ENCODE data around the gene GPR179. TPM values are rescaled to one million over a fixed set of nuclear protein-coding genes. Genes with fewer than 3 reads are reported as not detected.
A peak's percentile ranks its signal among the peaks of the same experiment; 100 is the strongest.

The GPR179 gene
- not detected in 2 replicates for total RNA-seq

GRCh38 chr17:38343608-38344419 lies at the start of gene GPR179:
GPR179 (minus strand) TSS chr17:38343956; CDS start chr17:38343789, 167 bp downstream.
- DNase-seq (ENCODE audit: low read depth in 2 of 2), result no peak

- DNase-seq (ENCODE audit: low read depth in 2 of 2), result no peak
Measured at GRCh38 chr17:38379448-38379847, 35.7 kb upstream of the GPR179 start.

- no peak for DNase-seq (ENCODE audit: low read depth in 2 of 2)
Measured at GRCh38 chr17:38369124-38369886, 25.5 kb upstream of the GPR179 start.

- DNase-seq (ENCODE audit: low read depth in 2 of 2), result no peak
Measured at GRCh38 chr17:38364741-38365140, 21.0 kb upstream of the GPR179 start.

GRCh38 chr17:38363016-38363415 lies 19.3 kb upstream of the GPR179 start:
- DNase-seq (ENCODE audit: low read depth in 2 of 2), result no peak

GRCh38 chr17:38361694-38362465 lies 18.1 kb upstream of the GPR179 start:
- no peak for DNase-seq (ENCODE audit: low read depth in 2 of 2)

GRCh38 chr17:38358586-38359513 lies 15.1 kb upstream of the GPR179 start:
- DNase-seq (ENCODE audit: low read depth in 2 of 2), result no peak

- peak; percentile 26 to 35 for DNase-seq (ENCODE audit: low read depth in 2 of 2)
Measured at GRCh38 chr17:38357486-38358123, 13.8 kb upstream of the GPR179 start.

GRCh38 chr17:38355251-38355650 lies 11.5 kb upstream of the GPR179 start:
- DNase-seq (ENCODE audit: low read depth in 2 of 2), result no peak

- DNase-seq (ENCODE audit: low read depth in 2 of 2), result no peak
Measured at GRCh38 chr17:38354466-38354865, 10.7 kb upstream of the GPR179 start.

GRCh38 chr17:38353668-38354067 lies 9.9 kb upstream of the GPR179 start:
- no peak for DNase-seq (ENCODE audit: low read depth in 2 of 2)

- DNase-seq (ENCODE audit: low read depth in 2 of 2), result no peak
Measured at GRCh38 chr17:38353086-38353604, 9.4 kb upstream of the GPR179 start.

- DNase-seq (ENCODE audit: low read depth in 2 of 2), result peak in 1 of 2 donors; percentile 34
Measured at GRCh38 chr17:38352245-38353085, 8.7 kb upstream of the GPR179 start.

- peak; percentile 68 to 93 for DNase-seq (ENCODE audit: low read depth in 2 of 2)
Measured at GRCh38 chr17:38351412-38352222, 7.9 kb upstream of the GPR179 start, which contains the start of gene SOCS7. SOCS7 (plus strand) TSS chr17:38351844; CDS start chr17:38352053, 209 bp downstream.

- no peak for DNase-seq (ENCODE audit: low read depth in 2 of 2)
Measured at GRCh38 chr17:38350035-38350434, 6.3 kb upstream of the GPR179 start.

- DNase-seq (ENCODE audit: low read depth in 2 of 2), result peak; percentile 64 to 83
Measured at GRCh38 chr17:38349097-38349730, 5.5 kb upstream of the GPR179 start.

GRCh38 chr17:38345743-38346142 lies 2.0 kb upstream of the GPR179 start:
- DNase-seq (ENCODE audit: low read depth in 2 of 2), result no peak

- no peak for DNase-seq (ENCODE audit: low read depth in 2 of 2)
Measured at GRCh38 chr17:38344420-38344745, 627 bp upstream of the GPR179 start.

Data from dermis microvascular lymphatic vessel endothelial cell (primary cell).